ENCODE results near the gene PDZRN4.
"Not testable (repeated sequence)": the region's sequence is repeated elsewhere in the genome, so short reads cannot be mapped to it uniquely, and the experiment has no call there.

PDZRN4 gene

DNA sequence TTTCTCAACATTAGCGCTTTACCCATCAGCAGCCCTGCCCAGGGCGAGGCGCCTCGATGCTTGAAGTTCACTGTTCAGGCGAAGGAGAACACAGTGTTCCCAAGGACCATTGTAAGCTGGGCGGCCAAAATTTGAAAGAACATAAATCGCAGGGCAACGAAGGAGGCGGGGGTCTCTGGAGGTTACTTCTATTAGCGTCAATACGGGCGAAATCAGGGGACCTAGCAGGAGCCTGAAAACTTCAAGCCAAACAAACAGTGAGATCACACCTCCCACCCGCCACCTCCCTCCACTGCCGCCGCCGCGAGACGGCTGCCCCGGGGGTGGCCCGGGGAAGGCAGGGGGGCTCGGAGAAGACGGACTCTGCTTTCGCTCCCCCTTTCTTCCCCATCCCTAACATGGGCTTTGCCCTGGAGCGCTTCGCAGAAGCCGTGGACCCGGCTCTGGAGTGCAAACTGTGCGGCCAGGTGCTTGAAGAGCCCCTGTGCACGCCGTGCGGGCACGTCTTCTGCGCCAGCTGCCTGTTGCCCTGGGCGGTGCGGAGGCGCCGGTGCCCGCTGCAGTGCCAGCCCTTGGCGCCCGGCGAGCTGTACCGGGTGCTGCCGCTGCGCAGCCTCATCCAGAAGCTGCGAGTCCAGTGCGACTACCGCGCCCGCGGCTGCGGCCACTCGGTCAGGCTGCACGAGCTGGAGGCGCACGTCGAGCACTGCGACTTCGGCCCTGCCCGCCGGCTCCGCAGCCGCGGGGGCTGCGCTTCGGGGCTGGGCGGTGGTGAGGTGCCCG, at the start of gene PDZRN4:
Gene PDZRN4, plus strand, starts transcription at position 263 of the 783 bp plus-strand sequence.
- DNase-seq (ENCODE audit: low spot score), result no peak

DNA sequence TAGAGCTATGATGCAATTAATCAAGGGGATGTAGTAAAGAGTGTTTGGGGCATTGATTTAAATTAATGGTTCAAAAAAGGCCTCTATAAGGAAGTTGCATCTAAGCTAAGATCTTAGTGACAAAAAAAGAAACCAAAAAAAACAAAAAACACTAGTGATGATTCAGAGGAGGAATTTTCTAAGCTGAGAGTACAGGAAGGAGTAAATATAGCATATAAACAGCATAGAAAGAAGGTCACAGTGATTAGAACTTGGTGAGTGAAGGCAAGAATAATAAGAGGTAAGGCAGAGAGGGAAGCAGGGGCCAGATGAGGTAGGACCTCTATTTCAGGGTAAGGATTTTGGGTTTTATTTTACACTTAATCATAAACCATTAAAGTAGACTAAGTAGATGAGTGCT, 48.0 kb upstream of the PDZRN4 start:
- peak; percentile 5 for DNase-seq (ENCODE audit: low spot score)

GRCh38 chr12:41141104-41141503, 47.0 kb upstream of the PDZRN4 start:
- DNase-seq (ENCODE audit: low spot score), result no peak

- DNase-seq (ENCODE audit: low spot score), result no peak
These were observed 45.7 kb upstream of the PDZRN4 start for GRCh38 chr12:41142376-41142775.

- peak; percentile 32 for DNase-seq (ENCODE audit: low spot score)
These were observed 36.3 kb upstream of the PDZRN4 start for GRCh38 chr12:41151793-41152192.

DNA sequence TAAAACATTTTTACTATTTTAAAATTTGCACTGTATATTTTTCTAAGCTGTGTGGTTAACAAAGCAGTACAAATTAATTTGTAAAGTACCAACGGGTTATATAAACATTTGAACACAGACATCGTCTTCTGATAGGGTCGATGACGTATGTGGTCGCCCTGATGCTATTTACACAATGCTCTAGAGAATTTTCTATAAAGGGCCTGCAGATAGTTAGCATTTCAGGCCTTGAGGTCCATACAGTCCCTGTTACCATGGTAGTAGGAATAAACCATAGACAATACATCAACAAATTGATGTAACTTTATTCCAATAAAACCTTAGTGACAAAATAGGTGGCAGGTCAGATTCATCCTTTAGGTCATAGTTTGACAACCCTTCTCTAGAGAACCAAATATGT, 25.7 kb upstream of the PDZRN4 start:
- no peak for DNase-seq (ENCODE audit: low spot score)

DNA sequence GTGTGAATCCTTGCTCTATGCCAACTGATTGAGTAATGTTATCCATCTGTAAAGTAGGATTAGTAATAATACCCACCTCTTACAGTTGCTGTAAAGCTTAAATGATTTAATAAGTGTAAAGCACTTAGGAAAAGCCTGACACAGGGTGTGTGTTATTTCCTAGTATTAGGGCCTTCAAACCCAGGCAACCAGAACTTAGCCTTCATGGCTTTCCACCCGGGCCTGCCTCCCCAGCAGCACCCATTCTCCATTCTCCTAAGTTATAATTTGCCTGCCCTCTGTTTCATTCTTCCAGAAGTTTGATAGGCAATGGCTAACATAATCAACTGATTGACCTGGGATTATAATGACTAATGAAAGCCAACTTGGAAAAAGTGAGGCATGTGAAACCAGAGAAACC, 20.4 kb upstream of the PDZRN4 start:
- no peak for DNase-seq (ENCODE audit: low spot score)

DNA sequence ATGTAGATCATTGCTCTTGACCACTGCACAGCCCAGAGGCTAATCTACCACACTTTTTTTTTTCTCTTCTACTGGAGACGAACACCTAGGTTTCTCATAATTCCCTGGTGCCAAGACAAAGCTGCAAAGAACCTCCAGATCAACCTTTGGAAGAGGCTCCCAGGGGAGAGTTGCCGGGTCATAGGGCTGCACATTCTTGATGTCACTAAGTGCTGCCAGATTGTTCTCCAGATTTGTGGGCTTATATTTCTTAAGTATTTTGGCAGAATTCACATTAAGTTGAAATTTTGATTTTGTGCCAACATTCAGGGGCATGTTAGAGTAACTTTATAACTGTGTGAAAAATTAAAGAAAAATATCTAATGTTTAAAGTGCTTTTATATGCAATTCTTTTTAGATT, 13.5 kb upstream of the PDZRN4 start:
- DNase-seq (ENCODE audit: low spot score), result no peak

DNA sequence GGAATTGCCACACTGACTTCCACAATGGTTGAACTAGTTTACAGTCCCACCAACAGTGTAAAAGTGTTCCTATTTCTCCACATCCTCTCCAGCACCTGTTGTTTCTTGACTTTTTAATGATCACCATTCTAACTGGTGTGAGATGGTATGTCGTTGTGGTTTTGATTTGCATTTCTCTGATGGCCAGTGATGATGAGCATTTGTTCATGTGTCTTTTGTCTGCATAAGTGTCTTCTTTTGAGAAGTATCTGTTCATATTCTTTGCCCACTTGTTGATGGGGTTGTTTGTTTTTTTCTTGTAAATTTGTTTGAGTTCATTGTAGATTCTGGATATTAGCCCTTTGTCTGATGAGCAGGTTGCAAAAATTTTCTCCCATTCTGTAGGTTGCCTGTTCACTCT, 8.6 kb upstream of the PDZRN4 start:
- DNase-seq (ENCODE audit: low spot score), result not testable (repeated sequence)

DNA sequence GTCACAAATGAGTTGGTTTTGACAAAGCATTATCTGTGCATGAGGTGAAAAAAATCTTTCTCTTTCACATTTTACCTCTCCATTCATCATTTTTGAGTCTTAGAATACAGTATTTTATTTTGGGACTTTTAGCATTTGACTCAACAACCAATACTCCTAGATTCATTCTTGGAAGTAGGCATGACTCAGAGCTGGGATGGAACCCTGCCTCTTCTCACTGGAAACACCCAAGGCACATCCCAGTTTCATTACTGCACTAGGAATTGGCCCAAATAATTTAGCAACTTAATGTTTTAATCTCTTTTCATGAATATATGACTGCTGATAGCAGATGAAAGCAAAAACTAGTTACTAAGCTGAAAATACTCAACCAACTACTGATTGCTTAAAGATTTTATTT, 3.3 kb upstream of the PDZRN4 start:
- DNase-seq (ENCODE audit: low spot score), result no peak

DNA sequence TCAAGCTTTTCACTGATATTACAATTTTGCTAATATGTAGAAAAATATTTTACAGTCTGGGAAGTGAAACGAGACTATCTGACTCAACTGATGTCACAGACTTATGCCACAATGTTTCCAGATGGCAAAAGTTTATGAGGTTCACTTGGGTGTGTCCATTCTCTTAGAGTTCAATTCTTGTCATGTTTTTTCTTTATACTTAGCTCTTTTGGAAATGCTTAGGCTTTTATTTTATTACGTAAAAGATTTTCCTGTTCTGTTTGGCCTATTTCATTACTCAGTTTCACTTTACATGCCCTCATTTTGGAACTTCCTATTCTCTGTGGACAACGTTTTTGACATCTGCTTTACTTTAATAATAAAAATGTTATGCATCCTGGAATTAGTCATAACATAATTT, 2.1 kb upstream of the PDZRN4 start:
- DNase-seq (ENCODE audit: low spot score), result no peak

DNA sequence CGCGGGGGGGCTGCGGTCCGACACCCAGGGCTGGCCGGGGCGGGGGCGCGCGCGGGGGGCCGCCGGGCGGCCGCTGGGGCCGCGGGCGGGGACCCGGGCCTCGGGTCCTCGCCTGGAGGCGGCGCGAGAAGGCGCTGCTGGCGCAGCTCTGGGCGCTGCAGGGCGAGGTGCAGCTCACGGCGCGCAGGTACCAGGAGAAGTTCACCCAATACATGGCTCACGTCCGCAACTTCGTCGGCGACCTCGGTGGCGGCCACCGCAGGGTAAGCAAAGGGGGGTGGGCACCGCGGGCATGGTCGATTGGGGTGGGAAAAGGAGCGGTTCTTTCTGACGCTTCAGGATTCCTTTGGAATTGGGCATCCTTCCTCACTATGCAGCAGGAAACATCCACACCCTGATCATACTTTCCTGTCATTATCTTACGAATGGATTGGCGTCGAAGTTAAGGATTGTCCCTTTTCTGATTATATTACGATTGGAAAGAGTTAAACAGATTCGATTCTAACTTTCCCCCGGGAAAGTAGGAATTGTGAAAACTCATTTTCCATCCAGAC, 798 bp downstream of the PDZRN4 start:
- DNase-seq (ENCODE audit: low spot score), result no peak

DNA sequence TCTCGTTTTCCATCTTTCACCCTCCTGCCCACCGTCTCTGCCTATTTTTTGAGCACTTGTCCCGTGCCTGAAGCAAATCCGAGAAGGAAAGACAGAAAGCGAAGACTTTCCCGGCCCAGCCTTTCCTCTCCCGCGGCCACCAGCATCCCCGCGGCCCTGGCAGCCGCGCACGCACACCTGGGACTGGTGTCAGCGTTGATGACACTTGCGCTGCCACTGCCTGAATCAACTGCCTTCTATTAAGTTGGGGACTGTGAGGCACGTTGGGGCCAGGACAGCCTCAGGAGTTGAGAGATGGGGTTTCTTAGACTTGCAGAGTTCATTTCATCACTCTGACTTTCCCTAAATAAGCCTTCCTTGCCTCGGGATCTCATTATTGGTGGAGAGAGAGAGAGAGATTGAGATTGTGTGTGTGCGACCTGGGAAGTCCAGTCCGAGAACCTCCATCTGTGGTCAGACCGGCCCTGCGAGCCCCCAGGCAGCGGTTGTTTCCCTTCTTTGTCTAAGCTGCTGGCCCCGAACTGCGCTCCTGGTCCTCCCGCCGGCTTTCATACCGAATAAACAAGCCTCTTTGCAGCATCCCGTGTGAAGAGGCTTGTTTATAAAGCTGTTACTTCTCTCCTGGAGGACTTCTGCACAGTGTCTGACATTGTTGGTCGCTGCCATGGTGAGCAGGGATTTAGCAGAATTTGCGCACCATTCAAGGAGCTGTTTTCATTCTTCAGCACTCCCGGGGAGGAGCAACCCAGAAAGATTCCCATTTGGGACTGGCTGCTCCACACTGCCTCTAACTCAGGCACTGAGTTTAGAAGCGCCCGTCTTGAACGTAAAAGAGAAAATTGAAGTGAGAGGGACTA, 1.5 kb downstream of the PDZRN4 start:
- DNase-seq (ENCODE audit: low spot score), result no peak

GRCh38 chr12:41190338-41190737, 2.2 kb downstream of the PDZRN4 start:
- peak; percentile 38 for DNase-seq (ENCODE audit: low spot score)

- DNase-seq (ENCODE audit: low spot score), result not testable (repeated sequence)
These were observed 3.4 kb downstream of the PDZRN4 start for GRCh38 chr12:41191549-41191948.

DNA sequence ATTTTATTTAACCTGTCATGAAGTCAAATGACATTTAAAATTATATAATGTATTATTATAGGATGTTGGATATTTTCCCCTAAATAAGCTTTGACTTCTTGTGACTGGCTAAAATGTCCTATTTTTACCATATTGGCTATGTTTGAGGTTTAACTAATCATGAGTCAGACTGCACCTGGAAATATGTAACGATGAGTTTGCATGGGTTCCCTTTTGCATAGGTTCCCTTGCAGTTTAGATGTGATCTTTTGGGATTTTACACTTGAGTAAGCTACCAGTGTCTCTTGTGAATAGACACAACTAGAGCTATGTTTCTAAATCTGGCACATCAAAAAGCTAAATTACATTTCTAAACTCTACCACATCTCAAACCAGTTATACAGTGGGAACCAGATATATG, 5.2 kb downstream of the PDZRN4 start:
- DNase-seq (ENCODE audit: low spot score), result no peak

DNA sequence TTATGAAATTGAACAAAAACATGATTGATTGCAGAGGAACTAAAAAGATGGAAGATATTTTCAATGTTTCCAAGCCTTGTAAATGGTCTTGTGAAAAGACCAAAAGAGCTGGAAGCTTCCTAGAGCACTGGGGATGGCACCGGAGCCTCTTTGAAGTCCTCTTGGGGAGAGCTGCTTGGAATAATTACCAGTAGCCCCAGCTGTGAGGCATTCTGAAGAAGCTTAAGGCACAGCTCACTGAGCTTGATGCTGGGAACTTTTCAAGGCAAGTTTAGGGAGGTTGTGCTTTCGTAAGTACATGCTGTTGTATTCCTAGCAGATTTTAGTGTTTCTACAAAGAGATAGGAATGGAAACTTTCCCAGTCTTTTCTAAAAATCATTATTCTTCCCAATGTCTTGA, 13.9 kb downstream of the PDZRN4 start:
- no peak for DNase-seq (ENCODE audit: low spot score)

DNA sequence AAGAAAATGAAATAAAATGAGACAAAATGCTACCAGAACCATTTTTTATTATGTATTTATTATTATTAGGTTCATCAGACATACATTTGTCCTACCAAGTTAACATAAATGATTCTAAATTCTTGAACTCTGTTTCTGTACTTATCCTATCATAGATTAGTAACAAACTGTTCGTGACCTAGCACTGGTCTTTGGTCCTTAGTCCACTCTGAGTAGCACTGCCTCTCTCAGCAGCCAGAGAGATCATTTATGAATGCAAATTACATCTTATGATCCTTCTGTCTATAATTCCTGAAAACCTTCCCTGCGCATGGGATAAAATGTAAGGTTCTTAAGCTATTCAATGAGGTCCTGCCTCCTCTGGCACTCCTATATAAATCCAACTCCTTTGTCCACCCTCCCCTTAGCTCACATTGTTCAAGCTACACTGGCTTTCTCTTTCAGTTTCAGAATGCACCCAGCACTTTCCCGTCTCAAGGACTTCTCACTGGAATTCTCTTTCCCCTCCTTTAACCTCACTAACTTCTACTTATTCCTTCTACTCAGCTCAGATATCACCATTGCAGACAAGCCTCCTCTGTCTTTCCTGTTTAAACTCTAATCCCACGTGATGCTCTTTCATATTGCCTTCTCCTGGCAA, 17.1 kb downstream of the PDZRN4 start:
- no peak for DNase-seq (ENCODE audit: low spot score)

- no peak for DNase-seq (ENCODE audit: low spot score)
These were observed 18.2 kb downstream of the PDZRN4 start for GRCh38 chr12:41206298-41206697.

DNA sequence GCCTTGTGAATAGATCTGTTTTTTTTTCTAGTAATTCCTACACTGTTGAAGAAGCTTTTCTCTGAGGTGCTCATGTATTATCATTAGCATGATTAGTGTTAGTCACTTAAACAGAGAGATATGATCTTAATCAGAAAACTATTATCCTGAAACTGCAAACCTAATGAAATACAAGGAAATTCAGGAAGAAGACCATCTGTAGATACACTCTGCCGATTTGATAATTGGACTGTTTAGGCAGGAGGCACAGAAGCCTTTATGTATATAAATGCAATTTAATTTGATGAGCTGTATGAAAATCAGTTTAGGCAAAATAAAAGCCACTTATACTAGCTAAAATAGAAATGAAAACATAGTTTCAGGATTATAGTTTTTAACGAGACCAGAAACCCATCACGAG, 23.3 kb downstream of the PDZRN4 start:
- no peak for DNase-seq (ENCODE audit: low spot score)

- DNase-seq (ENCODE audit: low spot score), result peak; percentile 42
These were observed 24.5 kb downstream of the PDZRN4 start for GRCh38 chr12:41212625-41213024.

DNA sequence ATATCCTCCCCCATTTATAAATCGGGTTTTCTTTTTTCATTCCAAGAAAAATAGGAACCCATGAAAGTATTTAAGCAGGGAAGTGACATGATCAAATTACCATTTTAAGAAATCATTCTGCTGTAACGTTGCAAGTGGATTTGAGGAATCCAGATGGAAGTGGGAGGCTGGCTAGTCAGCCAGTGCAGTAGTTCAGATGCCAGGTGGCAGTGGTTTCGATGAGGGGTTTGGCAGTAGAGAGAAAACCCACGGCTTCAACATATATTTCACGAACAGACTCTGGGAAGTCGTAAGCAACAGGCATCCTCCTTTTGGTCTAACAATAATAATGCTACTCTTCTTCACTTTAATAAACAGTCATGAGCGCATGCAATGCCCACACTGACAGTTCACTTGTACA, 25.0 kb downstream of the PDZRN4 start:
- no peak for DNase-seq (ENCODE audit: low spot score)

- DNase-seq (ENCODE audit: low spot score), result no peak
These were observed 25.5 kb downstream of the PDZRN4 start for GRCh38 chr12:41213648-41214047.
